Measurements from ENCODE around the gene ALAD. TPM values are rescaled to one million over a fixed set of nuclear protein-coding genes. Genes with fewer than 3 reads are reported as not detected.

ALAD gene
- polyA plus RNA-seq: 6.7 to 9.3 TPM (median 9.0 TPM) in 3 replicates
- polyA plus RNA-seq (2011; ENCODE audit: low read depth): 1.9 TPM
- polyA plus RNA-seq (2011; cell fraction: cytosol; rRNA removed): 4.6 and 6.5 TPM in 2 replicates
- 10.9 and 11.2 TPM in 2 replicates for polyA plus RNA-seq (2011; cell fraction: nucleus; rRNA removed)
- polyA plus RNA-seq (2012; ENCODE audit: low replicate concordance): 5.8 and 14.0 TPM in 2 replicates
- 5.0 to 17.5 TPM (median 7.0 TPM) in 3 replicates for polyA minus RNA-seq
- polyA minus RNA-seq (2011; cell fraction: cytosol; rRNA and poly(A)+ RNA removed): 6.7 TPM
- 3.8 and 6.4 TPM in 2 replicates for polyA minus RNA-seq (2011; cell fraction: nucleus; rRNA and poly(A)+ RNA removed)

DNA sequence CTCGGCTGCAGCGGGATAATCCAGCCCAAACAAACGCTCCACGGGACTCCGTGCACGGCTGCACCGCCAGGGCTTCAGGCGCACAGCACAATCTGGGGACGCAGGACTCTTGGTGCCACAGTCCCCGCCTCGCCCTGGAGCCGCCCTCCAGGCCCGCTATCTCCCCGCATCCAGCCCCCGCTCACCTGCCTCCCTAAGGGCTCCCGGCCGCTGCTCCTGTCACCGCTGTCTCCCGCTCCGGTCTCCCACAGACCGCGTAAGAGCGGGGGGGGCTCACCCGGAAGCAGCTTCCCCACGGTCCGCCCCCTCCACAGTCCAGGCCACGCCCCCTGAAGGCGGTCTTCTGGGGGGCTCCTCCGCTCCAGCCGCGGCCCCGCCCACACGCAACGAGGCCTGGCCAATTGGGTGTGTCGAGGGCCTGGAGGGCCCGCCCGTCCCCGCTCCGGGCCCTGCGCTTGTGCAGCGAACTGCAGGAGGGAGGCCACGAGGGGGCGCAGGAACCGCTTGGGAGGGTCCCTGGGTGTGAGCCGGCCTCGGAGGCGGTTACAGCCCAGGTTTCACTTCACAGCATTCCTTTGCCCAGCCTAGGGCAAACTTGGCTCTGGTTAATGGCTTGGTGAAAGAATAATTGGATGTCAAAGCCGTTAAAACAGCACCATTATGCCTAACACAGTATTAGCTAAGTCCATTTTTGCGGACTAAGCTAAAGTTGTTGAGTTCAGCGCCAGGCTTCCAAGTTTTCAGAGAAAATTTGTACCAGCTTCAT, at the start of gene ALAD:
Gene ALAD, minus strand, starts transcription at position 258 of the 766 bp plus-strand sequence. CDS start 7,725 bp downstream, outside the sequence.
- Histone ChIP-seq H4K20me1 (ENCODE audit: control insufficient read depth, extremely low read depth, insufficient read depth, low read length) (no peaks in the 10 kb centered on the region), H3K9me1 (ENCODE audit: control insufficient read depth, extremely low read depth, insufficient read depth, low read length) (no peaks in the 10 kb centered on the region), H3K27me3 (ENCODE audit: control insufficient read depth, extremely low read depth, insufficient read depth, low read length) (no peaks in the 10 kb centered on the region), H3K79me2 (ENCODE audit: control insufficient read depth, insufficient read depth, low read length) (no peaks in the 10 kb centered on the region), H3K4me1 (ENCODE audit: control insufficient read depth, extremely low read depth, insufficient read depth, low read length) (peaks cover 25% of the 10 kb centered on the region), H3K4me3 (ENCODE audit: control insufficient read depth in 2 of 3, extremely low read depth in 1 of 3, insufficient read depth in 2 of 3, low read depth in 1 of 3, low read length in 3 of 3) (peak within 1 kb of the TSS; percentile 78 to 85 (median 78)), H2AFZ (ENCODE audit: control insufficient read depth, low read length) (peak within 1 kb of the TSS; percentile 95), H3K4me2 (ENCODE audit: control insufficient read depth, extremely low read depth, insufficient read depth, low read depth, low read length) (peak within 1 kb of the TSS; percentile 97), H3K36me3 (ENCODE audit: control insufficient read depth in 2 of 2, extremely low read depth in 1 of 2, insufficient read depth in 2 of 2, low read length in 2 of 2) (no peaks in the 10 kb centered on the region), H3K9ac (ENCODE audit: control insufficient read depth, extremely low read depth, insufficient read depth, low read length) (peak within 1 kb of the TSS; percentile 64), H3K27ac (ENCODE audit: control insufficient read depth, insufficient read depth, low read length) (peak within 1 kb of the TSS; percentile 61), H3K9me3 (ENCODE audit: control insufficient read depth, low read depth, low read length) (no peaks in the 10 kb centered on the region)
- dilution Hi-C loops (cut with MboI; ENCODE audit: extremely low pct_ligation_motif_present, low sequenced_read_pairs): loop anchor here (10.0 kb wide), 1 partner anchor 56 kb away; the partner anchor contains the start of genes BSPRY and WDR31
- FAIRE-seq (peak; percentile 52), DNase-seq (ENCODE audit: low read depth, low spot score) (peak; percentile 87)
- TF ChIP-seq, protein P1, sequence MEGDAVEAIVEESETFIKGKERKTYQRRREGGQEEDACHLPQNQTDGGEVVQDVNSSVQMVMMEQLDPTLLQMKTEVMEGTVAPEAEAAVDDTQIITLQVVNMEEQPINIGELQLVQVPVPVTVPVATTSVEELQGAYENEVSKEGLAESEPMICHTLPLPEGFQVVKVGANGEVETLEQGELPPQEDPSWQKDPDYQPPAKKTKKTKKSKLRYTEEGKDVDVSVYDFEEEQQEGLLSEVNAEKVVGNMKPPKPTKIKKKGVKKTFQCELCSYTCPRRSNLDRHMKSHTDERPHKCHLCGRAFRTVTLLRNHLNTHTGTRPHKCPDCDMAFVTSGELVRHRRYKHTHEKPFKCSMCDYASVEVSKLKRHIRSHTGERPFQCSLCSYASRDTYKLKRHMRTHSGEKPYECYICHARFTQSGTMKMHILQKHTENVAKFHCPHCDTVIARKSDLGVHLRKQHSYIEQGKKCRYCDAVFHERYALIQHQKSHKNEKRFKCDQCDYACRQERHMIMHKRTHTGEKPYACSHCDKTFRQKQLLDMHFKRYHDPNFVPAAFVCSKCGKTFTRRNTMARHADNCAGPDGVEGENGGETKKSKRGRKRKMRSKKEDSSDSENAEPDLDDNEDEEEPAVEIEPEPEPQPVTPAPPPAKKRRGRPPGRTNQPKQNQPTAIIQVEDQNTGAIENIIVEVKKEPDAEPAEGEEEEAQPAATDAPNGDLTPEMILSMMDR (optimal IDR thresholded peaks at IDR 0.05 in 1 of 3, IDR thresholded peaks at IDR 0.05 in 1 of 3, conservative IDR thresholded peaks at IDR 0.05 in 1 of 3; ENCODE audit: extremely low read depth in 1 of 3, insufficient read depth in 2 of 3, low read length in 3 of 3): peak; percentile 88 to 95 (median 88)
- TF ChIP-seq EZH2 (IDR thresholded peaks at IDR 0.05; ENCODE audit: low read length): no peak

DNA sequence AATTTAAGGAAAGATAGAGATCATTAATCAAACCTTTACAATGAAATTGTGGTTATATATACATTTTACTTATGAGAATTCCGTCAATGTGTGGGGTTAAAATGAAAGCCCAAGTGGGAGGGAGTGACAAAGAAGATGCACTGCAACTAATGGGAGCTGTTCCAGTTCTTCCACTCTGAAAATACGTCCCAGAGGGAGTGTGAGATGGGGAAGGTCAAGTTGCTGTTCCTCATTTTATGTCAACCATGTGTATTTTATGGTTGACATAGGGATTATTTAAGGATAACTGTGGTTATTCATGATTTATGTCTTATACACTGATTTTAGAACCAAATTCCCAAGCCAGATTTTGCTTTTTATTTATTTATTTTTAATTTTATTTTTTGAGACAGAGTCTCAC, 48.3 kb upstream of the ALAD start:
- Histone ChIP-seq H2AFZ (ENCODE audit: control insufficient read depth, low read length) (no peak overlapping the region), H3K9me1 (ENCODE audit: control insufficient read depth, extremely low read depth, insufficient read depth, low read length) (no peaks in the 10 kb centered on the region), H3K27me3 (ENCODE audit: control insufficient read depth, extremely low read depth, insufficient read depth, low read length) (no peaks in the 10 kb centered on the region), H3K4me2 (ENCODE audit: control insufficient read depth, extremely low read depth, insufficient read depth, low read depth, low read length) (no peak overlapping the region), H4K20me1 (ENCODE audit: control insufficient read depth, extremely low read depth, insufficient read depth, low read length) (no peaks in the 10 kb centered on the region), H3K4me1 (ENCODE audit: control insufficient read depth, extremely low read depth, insufficient read depth, low read length) (no peaks in the 10 kb centered on the region), H3K9me3 (ENCODE audit: control insufficient read depth, low read depth, low read length) (no peaks in the 10 kb centered on the region), H3K4me3 (ENCODE audit: control insufficient read depth in 2 of 3, extremely low read depth in 1 of 3, insufficient read depth in 2 of 3, low read depth in 1 of 3, low read length in 3 of 3) (no peak overlapping the region), H3K36me3 (ENCODE audit: control insufficient read depth in 2 of 2, extremely low read depth in 1 of 2, insufficient read depth in 2 of 2, low read length in 2 of 2) (no peaks in the 10 kb centered on the region), H3K79me2 (ENCODE audit: control insufficient read depth, insufficient read depth, low read length) (no peaks in the 10 kb centered on the region), H3K27ac (ENCODE audit: control insufficient read depth, insufficient read depth, low read length) (no peak overlapping the region), H3K9ac (ENCODE audit: control insufficient read depth, extremely low read depth, insufficient read depth, low read length) (no peak overlapping the region)
- no peak for TF ChIP-seq EZH2 (IDR thresholded peaks at IDR 0.05; ENCODE audit: low read length)
- TF ChIP-seq, protein P1 (optimal IDR thresholded peaks at IDR 0.05 in 1 of 3, IDR thresholded peaks at IDR 0.05 in 1 of 3, conservative IDR thresholded peaks at IDR 0.05 in 1 of 3; ENCODE audit: extremely low read depth in 1 of 3, insufficient read depth in 2 of 3, low read length in 3 of 3): no peak
- DNase-seq (ENCODE audit: low read depth, low spot score) (no peak), FAIRE-seq (no peak)
- dilution Hi-C loops (cut with MboI; ENCODE audit: extremely low pct_ligation_motif_present, low sequenced_read_pairs): no loop called here
